GM19351 (cell line): Measurements from ENCODE around the gene MAP7D2.
A peak's percentile ranks its signal among the peaks of the same experiment; 100 is the strongest.

Source experiments
- ATAC-seq: cut with Tn5 transposase; IDR thresholded peaks from one replicate; pipeline ENCODE4 v1.9.1; 2021; ENCODE audit warnings: mild to moderate bottlenecking, moderate library complexity; ENCODE audit not compliant: unreplicated experiment

MAP7D2 gene

DNA sequence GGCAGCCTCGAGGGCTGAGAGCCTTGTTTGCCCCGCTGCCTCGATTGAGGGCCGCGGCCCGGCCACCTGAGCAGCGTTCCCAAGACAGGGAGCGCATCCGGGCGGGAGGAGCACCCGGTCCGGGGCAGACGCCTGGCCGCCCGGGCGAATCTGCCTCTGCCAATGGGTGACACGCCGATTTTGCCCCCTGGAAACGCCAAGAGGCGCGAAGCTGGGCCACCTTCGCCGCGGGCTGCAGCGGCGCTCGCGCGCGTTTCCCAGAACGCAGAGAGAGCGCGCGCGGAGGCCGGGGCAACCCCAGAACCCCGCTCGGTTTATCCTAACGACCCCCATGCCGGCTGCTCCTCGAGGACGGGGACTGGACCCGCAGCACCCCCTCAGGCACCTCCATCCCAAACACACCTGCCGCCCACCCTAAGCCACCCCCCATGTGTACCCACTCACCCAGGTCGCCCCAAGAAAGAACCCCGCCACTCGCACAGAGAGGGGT lies 575 bp downstream of the MAP7D2 start:
- no peak for ATAC-seq

DNA sequence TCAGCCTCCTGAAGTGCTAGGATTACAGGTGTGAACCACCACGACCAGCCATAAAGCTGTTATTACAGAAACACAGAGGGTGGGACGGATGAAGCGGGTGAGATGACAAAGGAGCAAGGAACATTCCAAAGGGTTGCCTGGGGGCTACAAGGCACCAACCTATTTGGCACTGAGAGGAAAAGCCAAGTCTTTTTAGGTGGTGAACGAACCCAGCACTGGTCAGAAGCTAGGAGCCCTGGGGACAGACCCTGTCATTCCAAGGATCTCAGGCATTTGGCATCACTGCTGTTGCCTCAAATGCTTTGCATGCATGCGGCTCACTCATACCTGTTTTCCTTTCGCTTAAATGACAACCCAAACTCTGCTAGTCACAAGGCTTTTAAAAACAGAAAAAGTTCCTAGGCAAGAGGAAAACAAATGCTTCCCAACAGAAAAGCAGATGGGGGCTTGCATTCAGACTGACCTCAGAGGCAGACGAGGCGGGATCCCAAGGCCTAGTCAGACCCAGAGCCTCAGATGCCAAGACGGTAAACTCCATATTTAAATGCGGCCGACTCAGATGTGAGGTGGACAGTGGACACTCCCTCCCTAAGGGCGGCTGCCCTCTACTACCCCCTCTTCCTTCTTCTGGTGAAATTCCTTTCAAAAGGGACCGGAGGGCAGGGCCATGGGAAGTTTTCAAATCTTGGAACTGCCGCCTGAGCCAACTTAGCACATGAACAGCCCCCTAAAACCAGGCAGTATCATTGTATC lies 4.5 kb downstream of the MAP7D2 start:
- ATAC-seq, result no peak

DNA sequence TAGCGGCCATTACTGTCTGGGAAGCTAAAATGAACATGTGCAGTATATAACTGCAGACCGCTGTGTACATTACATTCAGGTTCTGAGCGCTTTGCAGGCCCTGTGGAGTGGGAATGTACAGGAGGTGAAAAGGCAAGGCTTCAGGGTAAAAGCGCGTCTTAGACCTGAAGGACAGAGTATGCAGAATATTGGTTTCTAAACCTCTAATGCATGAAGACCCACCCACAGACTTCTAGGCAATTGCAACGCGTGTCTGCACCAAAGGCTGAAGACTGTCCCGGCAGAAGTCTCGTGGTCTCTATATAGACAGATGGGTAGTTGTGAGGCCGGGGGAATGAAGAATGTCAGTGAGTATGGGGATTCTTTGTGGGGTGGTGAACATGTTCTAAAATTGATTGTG lies 5.4 kb downstream of the MAP7D2 start:
- no peak for ATAC-seq

DNA sequence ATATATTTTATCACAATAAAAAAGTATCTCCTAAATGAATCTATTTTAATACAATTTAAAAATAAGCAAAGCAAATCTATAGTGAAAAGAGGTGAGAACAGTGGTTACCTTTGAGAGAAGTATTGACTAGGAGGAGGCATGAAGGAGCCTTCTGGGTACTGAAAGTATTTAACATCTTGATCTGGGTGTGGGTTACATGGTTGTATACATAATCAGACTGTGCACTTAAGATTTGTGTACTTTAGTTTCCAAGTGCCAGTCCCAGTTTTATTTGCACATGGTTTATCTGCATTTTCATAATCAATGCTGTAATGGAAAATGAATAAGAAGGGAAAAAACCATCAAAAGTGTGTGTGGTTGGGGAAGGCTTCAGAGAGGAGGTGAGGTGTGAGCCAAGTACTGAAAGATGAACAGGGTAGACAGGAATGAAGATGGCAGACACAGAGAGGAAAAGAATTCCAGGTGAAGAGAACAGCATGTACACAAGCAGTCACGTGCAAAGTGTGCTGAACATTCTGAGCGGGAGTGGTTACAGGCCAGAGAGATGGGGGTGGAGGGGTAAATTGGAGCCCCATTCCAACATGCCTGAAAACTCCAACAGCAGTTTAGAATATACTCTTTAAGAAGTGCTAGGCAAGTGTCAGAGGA lies 14.6 kb downstream of the MAP7D2 start:
- ATAC-seq, result no peak

DNA sequence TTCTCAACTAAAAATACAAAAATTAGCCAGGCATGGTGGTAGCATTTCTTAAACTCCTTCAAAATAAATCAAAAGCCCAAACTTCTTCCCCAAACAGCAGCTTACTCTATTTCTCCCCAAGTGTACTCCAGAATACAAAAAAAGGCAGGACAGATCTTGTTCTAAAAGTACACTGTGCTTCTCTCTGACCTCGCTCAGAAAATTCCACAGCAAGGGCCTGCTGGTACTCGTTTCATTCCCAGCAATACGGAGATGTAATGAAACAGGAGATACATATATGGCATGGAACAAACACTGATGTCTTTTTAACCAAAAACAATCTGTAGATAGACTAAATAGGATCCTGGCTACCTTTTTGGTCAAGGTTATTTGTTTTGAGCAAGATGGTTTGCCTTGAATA lies 25.2 kb downstream of the MAP7D2 start:
- ATAC-seq, result no peak

DNA sequence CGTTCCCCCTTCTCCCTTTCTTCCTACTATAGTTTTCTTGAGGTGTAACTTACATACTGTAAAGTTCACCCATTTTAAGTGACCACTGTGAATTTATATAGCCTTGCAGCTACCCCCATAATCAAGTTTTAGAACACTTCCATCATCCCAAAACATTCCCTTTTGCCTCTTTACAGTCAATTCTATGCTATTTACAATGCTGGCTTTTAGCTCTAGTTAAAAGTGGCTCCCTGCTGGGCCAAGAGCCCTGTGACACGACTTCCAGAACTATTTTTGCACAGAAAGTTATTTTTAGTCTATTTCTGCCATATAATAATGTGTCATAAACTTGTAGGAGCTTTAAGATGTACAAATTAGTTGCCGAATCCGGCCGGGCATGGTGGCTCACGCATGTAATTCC lies 26.9 kb downstream of the MAP7D2 start:
- ATAC-seq, result no peak

DNA sequence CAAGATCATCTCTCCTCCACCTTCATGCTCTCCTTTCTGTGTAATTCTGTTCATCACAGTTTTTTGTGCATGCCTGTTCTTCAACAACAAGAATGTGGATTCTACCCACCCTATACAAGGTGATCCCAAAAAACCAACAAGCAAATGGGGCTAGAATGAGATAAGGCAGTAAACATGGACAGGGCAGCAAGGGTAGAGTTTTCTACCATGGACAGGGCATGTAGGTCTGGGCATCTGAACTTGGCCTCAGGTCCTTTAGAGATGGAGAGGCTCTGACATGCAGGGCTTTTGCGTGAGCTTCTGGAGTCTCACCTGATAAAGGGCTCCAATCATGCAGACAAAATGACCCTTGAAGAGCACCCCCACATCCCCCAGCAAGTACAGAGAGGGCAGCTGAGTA lies 36.4 kb downstream of the MAP7D2 start:
- no peak for ATAC-seq

DNA sequence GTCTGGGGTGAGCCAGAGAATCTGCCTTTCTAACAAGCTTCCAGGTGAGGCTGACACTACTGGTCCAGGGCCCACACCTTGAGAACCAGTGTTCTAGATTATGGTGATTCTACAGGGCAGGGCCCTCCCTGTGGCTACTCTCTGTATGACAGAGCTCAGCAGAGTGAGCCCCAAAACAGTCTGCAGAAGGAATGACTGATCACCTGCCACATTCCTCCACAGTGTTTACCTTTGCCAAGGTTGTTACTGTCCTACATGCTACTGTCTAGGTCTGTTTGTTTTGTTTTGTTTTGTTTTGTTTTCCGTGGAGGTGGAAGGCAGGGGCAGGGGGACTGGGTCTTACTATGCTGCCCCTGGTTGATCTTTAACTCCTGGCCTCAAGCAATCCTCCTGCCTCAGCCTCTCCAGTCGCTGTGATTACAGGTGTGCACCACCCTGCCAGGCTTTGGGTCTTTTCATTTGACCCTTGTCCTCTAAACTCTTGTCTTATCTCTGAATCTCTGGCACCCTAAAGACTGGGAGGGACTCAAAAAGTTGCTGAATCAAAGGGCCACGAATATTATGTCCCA lies 45.1 kb downstream of the MAP7D2 start:
- no peak for ATAC-seq

DNA sequence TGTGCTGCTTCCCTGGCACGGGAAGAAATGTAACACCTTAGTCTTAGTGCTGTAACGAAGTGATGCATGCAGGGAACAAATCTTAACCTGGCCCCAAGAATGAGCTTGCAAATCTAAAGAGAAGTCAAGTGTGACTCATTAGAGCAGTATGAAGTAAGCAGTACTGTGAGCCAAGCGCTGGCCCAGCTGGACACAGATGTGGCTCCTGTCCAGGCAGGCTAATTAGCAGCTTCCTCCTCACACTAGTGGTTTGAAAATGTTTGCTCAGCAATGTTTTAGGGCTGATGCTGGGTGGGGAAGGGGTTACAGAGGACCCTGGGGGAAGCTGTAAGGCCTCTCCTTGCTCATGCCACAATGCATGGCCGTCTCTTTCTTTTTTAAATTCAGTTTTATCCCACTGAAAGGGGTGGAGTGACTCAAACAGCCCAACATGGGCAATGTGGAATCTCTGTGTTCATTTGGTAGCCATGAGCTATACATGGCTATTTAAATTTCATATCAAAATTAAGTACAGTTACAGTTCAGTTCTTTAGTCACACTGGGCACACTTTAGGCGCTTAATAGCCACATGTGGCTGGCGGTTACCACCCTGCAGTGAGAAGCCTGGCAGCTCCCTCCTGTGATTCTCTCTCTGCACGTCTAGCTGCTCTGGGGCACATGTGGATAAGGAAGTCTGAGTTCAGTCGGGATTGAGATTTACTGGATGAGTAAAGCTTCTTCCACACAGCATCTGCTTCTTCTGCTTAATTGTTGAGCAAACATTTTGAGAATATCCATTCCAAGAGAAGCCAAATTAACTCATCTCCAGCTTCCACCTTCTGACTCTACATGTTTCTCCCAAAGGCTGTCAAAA lies 48.8 kb downstream of the MAP7D2 start:
- ATAC-seq, result no peak

DNA sequence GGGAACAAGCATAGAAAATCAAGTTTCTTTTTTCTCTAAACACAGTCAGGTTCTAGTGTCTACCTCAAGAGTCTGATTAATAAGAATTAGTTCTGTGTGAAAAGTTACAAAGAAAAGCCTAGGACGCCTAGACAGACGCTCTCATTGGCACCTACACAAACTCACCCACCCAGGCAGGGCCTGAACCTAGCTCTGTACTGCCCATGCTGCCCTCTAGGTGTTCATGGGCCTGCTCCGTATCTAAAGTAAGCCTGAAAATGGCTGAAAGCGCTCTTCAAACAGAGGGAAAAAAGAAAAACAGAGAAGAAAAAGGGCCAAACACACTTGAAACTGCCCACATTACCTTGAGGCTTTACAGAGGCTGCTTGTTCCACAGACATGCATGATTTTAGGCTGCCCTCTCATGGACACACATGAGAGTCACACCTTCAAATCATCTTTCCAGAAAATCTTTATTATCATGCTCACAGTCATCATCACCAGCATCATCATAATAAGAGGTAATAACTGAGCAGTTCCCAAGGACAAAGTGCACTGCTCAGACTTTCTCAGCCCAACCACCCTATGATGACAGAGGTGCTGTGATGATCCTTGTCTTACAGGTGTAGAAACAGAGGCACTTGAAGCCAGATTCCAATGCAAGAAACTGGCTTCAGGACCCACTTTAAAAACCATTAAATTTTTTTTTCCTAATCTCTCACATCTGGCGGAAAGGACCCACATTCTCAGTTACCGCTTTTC lies 49.6 kb downstream of the MAP7D2 start:
- ATAC-seq, result peak; percentile 82

DNA sequence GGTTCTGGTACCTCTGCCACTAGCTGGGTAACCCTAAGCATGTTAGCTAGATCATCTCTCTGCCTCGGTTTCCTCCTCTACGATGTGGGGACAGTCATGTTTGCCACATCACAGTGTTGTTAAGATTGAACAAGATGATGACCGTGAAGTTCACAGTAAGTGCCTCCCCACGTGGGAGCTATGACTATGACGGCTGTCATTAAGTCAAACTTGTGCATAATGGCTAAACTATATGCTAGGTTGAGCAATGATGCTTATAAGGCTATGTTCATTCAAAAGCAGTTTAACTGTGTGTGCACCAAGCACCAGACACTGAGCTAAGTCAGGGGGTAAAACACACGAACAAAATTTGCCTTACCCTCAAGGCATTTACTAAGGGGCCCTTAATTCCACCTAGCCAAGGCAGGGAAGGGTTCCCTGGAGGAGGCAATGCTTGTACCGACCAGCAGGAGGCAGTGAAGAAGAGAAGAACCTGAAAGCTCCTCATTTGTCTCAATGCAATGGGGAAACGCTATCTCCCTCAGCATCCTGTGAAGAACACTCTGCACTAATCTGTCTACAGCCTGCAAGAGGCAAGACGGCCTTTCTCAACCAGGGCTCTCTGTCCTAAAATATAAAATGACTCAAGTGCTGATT lies 52.9 kb downstream of the MAP7D2 start:
- ATAC-seq, result no peak

DNA sequence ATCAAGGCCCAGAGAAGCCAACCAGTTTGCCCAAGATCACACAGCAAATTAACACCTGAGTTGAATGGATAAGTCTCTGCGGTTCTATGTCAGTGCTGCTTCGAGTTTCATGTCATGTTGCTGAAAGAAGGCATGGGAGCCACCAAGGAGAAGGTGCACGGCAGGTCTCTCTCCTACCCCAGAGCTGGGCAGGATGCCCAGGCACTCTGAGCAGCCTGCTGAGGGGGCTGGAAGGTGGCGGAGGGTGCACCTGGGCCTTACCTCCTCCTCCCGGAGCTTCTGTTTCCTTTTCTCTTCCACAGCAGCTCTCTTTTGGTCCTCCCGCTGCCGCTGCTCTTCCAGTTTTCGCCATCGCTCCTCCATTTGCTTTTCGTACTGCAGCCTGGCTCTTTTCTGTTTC lies 53.6 kb downstream of the MAP7D2 start:
- no peak for ATAC-seq

DNA sequence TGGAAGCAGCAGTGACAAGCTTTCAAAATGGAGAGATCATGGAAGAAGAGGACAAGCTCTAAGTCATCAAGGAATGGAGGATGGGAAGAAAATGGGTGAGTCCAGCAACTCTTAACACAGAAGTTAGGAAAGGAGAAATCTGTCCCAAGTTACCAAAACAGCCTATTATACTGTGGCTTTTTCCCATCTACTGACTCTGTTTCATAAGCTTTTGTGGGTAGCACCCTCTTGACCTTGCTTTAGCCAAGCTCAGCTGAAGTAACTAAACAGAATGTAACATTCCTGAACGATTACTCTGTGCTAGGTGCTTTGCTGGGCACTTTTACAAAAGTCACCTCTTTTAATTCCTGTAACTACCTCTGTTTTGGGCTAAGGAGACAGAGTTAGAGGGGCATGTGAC lies 54.9 kb downstream of the MAP7D2 start:
- no peak for ATAC-seq

DNA sequence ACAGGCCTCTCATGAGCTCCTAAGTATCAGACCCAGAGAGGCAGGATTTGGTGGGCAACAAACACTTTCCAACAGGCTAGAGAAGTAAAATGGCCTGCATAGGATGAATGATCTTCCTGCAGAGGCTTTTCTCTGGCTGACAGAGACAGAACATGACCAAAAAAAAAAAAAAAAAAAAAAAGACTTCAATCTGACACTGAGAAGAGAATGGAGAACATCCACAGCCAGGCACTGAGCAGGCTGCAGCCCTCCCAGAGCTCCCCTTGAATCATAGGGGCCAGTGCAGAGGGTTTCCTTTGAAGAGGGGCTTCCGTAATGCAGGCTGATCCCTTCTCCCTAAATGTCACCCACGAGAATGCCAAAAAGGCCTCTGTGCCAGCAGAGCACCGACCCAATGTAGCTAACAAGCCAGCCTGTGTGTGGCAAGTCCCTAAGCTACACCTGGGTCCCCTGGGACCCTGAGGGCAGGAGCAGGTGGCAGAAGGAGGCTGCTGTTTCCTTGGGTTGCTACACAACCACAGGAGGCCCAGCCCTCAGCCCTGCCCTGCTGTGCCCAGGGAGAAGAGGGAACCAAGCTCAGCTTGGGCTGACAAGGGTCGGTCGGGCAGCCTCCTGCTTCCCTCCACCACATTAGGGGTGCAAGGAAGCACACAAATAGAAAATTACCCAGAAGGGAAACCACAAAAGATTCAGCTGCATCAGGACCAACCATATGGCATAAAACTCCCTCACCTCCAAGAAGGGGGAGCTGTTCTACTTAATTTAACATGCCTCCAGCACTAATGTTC lies 55.6 kb downstream of the MAP7D2 start:
- ATAC-seq, result peak; percentile 44

DNA sequence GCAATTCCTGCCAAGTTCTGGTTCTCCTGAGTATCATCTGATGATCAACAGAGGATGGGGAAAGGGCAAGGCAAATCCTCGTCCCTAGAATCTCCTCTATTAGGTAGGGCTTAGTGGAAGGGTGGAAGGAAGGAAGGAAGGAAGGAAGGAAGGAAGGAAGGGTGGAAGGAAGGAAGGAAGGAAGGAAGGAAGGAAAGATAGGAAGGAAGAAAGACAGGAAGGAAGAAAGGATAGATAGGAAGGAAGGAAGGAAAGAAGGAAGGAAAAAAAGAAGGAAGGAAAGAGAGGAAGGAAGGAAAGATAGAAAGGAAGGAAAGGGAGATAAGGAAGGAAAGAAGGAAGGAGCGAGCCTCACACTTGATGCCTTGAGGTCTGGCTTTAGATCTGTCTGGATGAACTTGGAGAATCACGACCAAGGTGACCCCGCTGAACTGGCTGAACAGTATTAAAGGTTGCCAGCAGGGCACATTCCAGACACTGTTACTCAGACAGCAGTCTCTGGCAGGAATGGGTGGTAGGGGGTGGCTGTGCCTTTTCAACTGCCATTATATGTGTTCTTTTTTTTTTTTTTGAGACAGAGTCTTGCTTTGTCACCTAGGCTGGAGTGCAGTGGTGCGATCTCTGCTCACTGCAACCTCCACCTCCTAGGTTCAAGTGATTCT lies 57.1 kb downstream of the MAP7D2 start:
- ATAC-seq, result no peak

DNA sequence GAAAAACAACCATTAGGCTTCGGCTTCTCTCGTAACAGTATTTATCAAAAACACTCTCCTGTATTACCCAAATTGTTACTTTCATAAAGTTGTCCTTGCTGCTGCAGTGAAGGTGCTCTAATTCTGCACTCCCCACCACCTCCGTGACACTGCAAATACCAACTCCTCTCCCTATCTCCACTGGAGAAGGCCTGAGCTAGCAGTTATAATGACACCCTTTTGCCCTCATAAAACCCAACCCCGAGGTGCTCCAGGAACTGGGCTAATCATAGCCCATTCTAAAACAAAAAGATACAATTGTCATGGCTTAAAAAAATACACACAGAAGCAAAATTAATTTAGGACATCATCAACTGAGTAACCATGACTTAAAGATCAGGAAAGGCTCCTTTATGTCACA lies 59.2 kb downstream of the MAP7D2 start:
- no peak for ATAC-seq

DNA sequence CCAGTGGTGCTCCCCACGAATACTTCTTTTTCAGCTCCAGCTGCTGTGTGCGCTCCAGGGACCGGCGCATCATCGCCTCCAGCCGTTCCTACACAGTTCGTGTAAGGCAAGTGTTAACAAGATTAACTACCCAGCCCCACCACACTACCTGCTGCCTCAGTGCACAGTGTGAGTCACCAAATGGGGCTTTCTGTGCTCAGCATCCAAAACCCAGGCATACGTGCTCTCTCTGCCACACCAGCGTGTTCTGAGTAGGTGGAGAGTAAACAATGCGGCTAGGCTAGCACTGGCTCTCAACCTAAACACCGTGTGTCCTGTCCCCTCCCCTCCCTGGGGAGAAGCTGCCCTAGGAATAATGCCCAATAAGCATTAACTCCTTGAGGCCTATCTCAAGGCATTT lies 60.0 kb downstream of the MAP7D2 start:
- no peak for ATAC-seq

DNA sequence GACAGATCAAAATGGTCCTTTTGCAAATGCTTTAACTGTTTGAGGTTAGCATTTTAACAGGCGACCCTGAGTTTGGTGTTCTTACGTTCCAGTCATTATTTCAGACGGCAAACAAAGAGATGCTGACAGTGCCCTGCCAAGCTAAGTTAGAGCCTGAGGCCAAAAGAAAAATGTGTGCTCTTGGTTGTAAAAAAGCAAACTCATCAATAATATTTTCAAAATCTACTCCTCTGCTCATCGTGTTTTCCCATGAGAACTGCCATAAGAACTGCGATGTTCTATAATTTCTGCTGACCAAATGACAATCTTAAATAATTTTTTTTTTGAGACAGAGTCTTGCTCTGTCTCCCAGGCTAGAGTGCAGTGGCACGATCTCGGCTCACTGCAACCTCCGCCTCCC lies 63.2 kb downstream of the MAP7D2 start:
- ATAC-seq, result no peak

DNA sequence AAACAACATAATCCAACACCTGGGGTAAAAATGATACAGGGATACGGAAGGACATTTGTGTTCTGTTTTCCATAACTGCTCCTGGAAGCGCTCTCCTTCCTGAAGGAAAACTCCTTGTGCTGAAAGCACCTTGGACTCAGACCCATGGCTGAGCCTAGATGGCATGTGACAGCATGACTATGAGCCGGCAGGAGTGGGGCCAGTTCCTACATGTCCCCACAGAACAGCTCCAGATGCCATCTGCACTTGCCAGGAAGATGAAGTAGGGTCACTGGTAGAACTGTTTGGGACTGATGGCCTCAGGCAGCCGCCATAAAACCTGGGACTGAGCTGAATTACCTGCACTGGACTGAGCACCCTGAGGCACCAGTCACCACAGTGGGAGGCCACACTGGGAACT lies 69.8 kb downstream of the MAP7D2 start:
- no peak for ATAC-seq
